CD4-positive, alpha-beta T cell treated with Interleukin-1 beta for 1 hour (primary cell): Measurements from ENCODE around the gene DDR2.
A peak's percentile ranks its signal among the peaks of the same experiment; 100 is the strongest.
"Not testable (repeated sequence)": the region's sequence is repeated elsewhere in the genome, so short reads cannot be mapped to it uniquely, and the experiment has no call there.

Experiments used
- DNase-seq, 2 donors: peaks; one replicate each; pipeline ENCODE4 v3.0.0-alpha.2; 2020 to 2022

The DDR2 gene

GRCh38 chr1:162632217-162632666, at the start of gene DDR2:
Gene DDR2, plus strand, starts transcription at chr1:162632464. Its CDS starts 86,600 bp downstream, at chr1:162719064.
- DNase-seq, result no peak

- DNase-seq, result not testable (repeated sequence)
Measured at GRCh38 chr1:162582901-162583300, 49.4 kb upstream of the DDR2 start.

- DNase-seq, result not testable (repeated sequence)
Measured at GRCh38 chr1:162585101-162585500, 47.2 kb upstream of the DDR2 start.

- no peak for DNase-seq
Measured at GRCh38 chr1:162587347-162587746, 44.9 kb upstream of the DDR2 start.

- DNase-seq, result no peak
Measured at GRCh38 chr1:162587761-162588260, 44.5 kb upstream of the DDR2 start.

GRCh38 chr1:162590101-162590500, 42.2 kb upstream of the DDR2 start:
- DNase-seq, result no peak

GRCh38 chr1:162590686-162591085, 41.6 kb upstream of the DDR2 start:
- no peak for DNase-seq

- DNase-seq, result no peak
Measured at GRCh38 chr1:162596514-162597170, 35.6 kb upstream of the DDR2 start.

- DNase-seq, result no peak
Measured at GRCh38 chr1:162599451-162599850, 32.8 kb upstream of the DDR2 start.

GRCh38 chr1:162603117-162603516, 29.1 kb upstream of the DDR2 start:
- not testable (repeated sequence) for DNase-seq

- no peak for DNase-seq
Measured at GRCh38 chr1:162605225-162605927, 26.9 kb upstream of the DDR2 start.

GRCh38 chr1:162609306-162609705, 23.0 kb upstream of the DDR2 start:
- DNase-seq, result no peak

GRCh38 chr1:162612606-162613400, 19.5 kb upstream of the DDR2 start:
- DNase-seq, result no peak

GRCh38 chr1:162616848-162617247, 15.4 kb upstream of the DDR2 start:
- DNase-seq, result no peak

- no peak for DNase-seq
Measured at GRCh38 chr1:162617513-162617912, 14.8 kb upstream of the DDR2 start.

- no peak for DNase-seq
Measured at GRCh38 chr1:162619076-162619475, 13.2 kb upstream of the DDR2 start.

GRCh38 chr1:162621256-162621655, 11.0 kb upstream of the DDR2 start:
- no peak for DNase-seq

- no peak for DNase-seq
Measured at GRCh38 chr1:162625679-162626078, 6.6 kb upstream of the DDR2 start.

- no peak for DNase-seq
Measured at GRCh38 chr1:162626094-162626493, 6.2 kb upstream of the DDR2 start.

- no peak for DNase-seq
Measured at GRCh38 chr1:162626761-162627160, 5.5 kb upstream of the DDR2 start.

GRCh38 chr1:162627662-162628296, 4.5 kb upstream of the DDR2 start:
- peak in 1 of 2 donors; percentile 17 for DNase-seq

- DNase-seq, result no peak
Measured at GRCh38 chr1:162629077-162629627, 3.1 kb upstream of the DDR2 start.

- DNase-seq, result no peak
Measured at GRCh38 chr1:162629651-162630050, 2.6 kb upstream of the DDR2 start.
